ENCODE data around the gene CD93.

DNA sequence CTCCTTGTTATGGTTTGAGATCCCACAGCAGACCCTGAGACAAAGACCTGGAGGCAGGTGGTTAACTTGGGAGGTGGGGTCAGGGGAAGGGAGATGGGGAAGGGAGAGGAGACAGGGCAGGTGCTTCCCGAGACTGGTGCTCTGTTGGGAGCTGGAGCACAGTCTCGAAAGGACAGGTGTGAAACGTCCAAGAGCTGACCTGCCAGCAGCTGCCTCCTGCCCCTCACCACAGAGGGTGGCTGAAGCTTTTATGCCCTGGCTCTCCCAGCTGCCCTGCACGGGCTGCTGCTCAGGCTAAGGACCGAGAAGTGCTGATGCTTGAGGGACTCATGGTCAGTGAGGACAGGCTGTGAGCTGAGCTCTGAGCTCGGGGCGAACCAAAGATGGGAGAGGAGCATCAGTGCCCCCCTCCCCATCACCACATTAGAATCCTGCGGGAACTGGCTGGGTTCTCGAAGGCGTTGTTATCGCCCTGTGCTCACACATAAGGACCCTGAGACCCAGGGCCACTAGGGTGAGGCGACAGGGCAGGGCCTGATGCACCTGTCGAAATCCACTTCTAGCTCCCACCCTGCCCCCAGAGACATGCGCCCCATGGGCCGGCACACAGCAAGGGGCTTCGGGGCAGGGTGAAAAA is 25.3 kb upstream of the CD93 start:
- TF ChIP-seq GLIS3 (CRISPR knock-in tag; IDR thresholded peaks at IDR 0.05) (no peak), TOX (CRISPR knock-in tag; IDR thresholded peaks at IDR 0.05; ENCODE audit: borderline replicate concordance) (no peak), OSR1 (CRISPR knock-in tag; IDR thresholded peaks at IDR 0.05) (no peak)
- TF ChIP-seq, protein P1, sequence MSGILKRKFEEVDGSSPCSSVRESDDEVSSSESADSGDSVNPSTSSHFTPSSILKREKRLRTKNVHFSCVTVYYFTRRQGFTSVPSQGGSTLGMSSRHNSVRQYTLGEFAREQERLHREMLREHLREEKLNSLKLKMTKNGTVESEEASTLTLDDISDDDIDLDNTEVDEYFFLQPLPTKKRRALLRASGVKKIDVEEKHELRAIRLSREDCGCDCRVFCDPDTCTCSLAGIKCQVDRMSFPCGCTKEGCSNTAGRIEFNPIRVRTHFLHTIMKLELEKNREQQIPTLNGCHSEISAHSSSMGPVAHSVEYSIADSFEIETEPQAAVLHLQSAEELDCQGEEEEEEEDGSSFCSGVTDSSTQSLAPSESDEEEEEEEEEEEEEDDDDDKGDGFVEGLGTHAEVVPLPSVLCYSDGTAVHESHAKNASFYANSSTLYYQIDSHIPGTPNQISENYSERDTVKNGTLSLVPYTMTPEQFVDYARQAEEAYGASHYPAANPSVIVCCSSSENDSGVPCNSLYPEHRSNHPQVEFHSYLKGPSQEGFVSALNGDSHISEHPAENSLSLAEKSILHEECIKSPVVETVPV (CRISPR knock-in tag; IDR thresholded peaks at IDR 0.05) = no peak
